ENCODE results near the gene LY6G6D.
A peak's percentile ranks its signal among the peaks of the same experiment; 100 is the strongest.

The LY6G6D gene

DNA sequence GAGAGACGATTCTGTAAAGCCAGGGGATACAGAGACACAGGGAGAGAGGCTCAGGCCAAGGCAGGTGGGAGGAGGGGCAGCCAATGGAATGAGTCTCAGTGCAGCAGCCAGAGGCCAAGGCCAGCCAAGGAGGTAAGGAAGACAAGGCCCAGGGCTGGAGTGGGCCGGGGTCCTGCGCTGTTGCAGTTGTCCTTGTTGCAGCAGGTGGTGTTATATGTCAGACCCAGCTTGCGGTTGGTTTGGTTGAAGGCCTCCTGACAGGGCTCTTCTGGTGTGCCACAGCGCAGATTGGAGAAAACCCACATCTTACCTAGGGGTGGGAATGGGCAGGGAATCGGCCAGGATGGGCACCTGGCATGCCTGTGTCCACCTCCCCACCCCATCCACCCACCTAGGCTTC, 3.9 kb downstream of the LY6G6D start:
- Mint-ChIP-seq H3K4me1 (peaks cover 40% of the 10 kb centered on the region), H3K36me3 (ENCODE audit: low read depth) (peaks cover 2% of the 10 kb centered on the region), H3K27me3 (ENCODE audit: low read depth, poor library complexity) (no peaks in the 10 kb centered on the region), H3K27ac (peak overlapping the region; percentile 3), H3K4me3 (no peak overlapping the region), H3K9me3 (no peaks in the 10 kb centered on the region)
- DNase-seq, result no peak
- TF ChIP-seq, protein P1, sequence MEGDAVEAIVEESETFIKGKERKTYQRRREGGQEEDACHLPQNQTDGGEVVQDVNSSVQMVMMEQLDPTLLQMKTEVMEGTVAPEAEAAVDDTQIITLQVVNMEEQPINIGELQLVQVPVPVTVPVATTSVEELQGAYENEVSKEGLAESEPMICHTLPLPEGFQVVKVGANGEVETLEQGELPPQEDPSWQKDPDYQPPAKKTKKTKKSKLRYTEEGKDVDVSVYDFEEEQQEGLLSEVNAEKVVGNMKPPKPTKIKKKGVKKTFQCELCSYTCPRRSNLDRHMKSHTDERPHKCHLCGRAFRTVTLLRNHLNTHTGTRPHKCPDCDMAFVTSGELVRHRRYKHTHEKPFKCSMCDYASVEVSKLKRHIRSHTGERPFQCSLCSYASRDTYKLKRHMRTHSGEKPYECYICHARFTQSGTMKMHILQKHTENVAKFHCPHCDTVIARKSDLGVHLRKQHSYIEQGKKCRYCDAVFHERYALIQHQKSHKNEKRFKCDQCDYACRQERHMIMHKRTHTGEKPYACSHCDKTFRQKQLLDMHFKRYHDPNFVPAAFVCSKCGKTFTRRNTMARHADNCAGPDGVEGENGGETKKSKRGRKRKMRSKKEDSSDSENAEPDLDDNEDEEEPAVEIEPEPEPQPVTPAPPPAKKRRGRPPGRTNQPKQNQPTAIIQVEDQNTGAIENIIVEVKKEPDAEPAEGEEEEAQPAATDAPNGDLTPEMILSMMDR (IDR thresholded peaks at IDR 0.05), result no peak

- DNase-seq, result no peak
- H3K27me3 Mint-ChIP-seq (ENCODE audit: low read depth, poor library complexity), result no peaks in the 10 kb centered on the region
- no peak overlapping the region for H3K4me3 Mint-ChIP-seq
- H3K27ac Mint-ChIP-seq, result no peak overlapping the region
- H3K36me3 Mint-ChIP-seq (ENCODE audit: low read depth), result peaks cover 12% of the 10 kb centered on the region
- TF ChIP-seq, protein P1 (IDR thresholded peaks at IDR 0.05), result no peak
- no peaks in the 10 kb centered on the region for H3K9me3 Mint-ChIP-seq
- peaks cover 33% of the 10 kb centered on the region for H3K4me1 Mint-ChIP-seq
Observed at GRCh38 chr6:31720196-31720770, 5.1 kb downstream of the LY6G6D start.

- Mint-ChIP-seq H3K27me3 (ENCODE audit: low read depth, poor library complexity) (no peaks in the 10 kb centered on the region), H3K4me1 (peaks cover 31% of the 10 kb centered on the region), H3K36me3 (ENCODE audit: low read depth) (peaks cover 24% of the 10 kb centered on the region), H3K4me3 (no peak within 1 kb of the TSS), H3K27ac (no peak within 1 kb of the TSS), H3K9me3 (no peaks in the 10 kb centered on the region)
- TF ChIP-seq, protein P1 (IDR thresholded peaks at IDR 0.05), result no peak
- no peak for DNase-seq
Observed at GRCh38 chr6:31721351-31722020, 6.3 kb downstream of the LY6G6D start, which contains the start of gene LY6G6C. Gene LY6G6C, minus strand, starts transcription at chr6:31721746. Its CDS starts 67 bp downstream, at chr6:31721679.

DNA sequence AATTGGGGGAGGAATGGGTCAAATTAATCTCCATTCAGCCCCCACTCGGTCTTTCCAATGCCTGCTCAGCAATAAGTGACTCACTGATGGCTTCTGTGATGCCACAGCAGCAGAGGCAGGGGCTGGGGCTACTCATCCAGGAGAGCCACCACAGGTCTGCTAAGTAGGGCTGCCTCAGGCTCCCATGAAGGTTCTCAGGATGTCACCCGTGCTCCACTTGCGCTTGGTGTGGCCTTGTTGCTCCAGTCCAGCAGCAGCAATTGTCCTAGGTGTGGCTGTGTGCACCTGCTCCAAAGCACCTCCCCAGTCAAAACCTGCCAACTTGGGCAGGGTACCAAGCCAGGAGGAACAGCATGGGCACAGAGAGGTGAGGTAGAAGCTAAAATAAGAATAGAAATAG, 7.0 kb downstream of the LY6G6D start:
- H3K4me1 Mint-ChIP-seq, result peaks cover 35% of the 10 kb centered on the region
- no peaks in the 10 kb centered on the region for H3K27me3 Mint-ChIP-seq (ENCODE audit: low read depth, poor library complexity)
- no peak overlapping the region for H3K27ac Mint-ChIP-seq
- H3K9me3 Mint-ChIP-seq, result no peaks in the 10 kb centered on the region
- H3K36me3 Mint-ChIP-seq (ENCODE audit: low read depth), result peaks cover 30% of the 10 kb centered on the region
- no peak for DNase-seq
- H3K4me3 Mint-ChIP-seq, result no peak overlapping the region
- TF ChIP-seq, protein P1 (IDR thresholded peaks at IDR 0.05), result no peak

DNA sequence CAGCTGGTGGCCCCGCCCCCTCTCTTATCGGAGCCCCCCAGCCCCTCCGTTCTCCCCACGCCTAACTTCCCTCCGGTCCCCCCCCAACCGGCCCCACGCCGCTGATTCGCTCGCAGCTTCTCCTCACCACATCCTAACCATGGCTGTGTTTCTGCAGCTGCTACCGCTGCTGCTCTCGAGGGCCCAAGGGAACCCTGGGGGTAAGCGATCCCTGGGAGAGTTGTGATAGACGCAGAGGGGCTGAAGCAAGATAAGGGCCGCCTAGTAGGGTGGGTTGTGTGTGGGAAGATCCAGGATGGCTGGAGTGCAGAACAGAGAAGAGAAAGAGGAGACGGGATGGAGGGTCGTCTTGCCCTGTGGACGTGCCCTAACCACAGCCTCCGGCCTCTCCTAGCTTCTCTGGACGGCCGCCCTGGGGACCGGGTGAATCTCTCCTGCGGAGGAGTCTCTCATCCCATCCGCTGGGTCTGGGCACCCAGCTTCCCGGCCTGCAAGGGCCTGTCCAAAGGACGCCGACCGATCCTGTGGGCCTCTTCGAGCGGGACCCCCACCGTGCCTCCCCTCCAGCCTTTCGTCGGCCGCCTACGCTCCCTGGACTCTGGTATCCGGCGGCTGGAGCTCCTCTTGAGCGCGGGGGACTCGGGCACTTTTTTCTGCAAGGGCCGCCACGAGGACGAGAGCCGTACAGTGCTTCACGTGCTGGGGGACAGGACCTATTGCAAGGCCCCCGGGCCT, 8.3 kb downstream of the LY6G6D start, which contains the start of gene MPIG6B:
TSS of gene MPIG6B (plus strand) at position 129 of the 735 bp plus-strand sequence. CDS start at position 140, 11 bp downstream.
- Mint-ChIP-seq H3K27ac (peak within 1 kb of the TSS; percentile 92), H3K9me3 (no peaks in the 10 kb centered on the region), H3K4me3 (no peak within 1 kb of the TSS), H3K4me1 (peaks cover 35% of the 10 kb centered on the region), H3K27me3 (ENCODE audit: low read depth, poor library complexity) (no peaks in the 10 kb centered on the region), H3K36me3 (ENCODE audit: low read depth) (peaks cover 39% of the 10 kb centered on the region)
- TF ChIP-seq, protein P1 (IDR thresholded peaks at IDR 0.05), result no peak
- no peak for DNase-seq

Data from nephron progenitor cell (in vitro differentiated cells).